Spleen (tissue), 7 donors: ENCODE measurements around the gene RARG.

Experiments
- CTCF ChIP-seq, 11 experiments: fragments of 200-600 bp in 7 of 11; fragments of 450-650 bp in 4 of 11; sonication (generic) in 4 of 11; IDR thresholded peaks in 8 of 11; conservative IDR thresholded peaks in 3 of 11; 1 replicate in 7 of 11; 2 replicates in 4 of 11; pipeline versions ENCODE4 v1.4.0 to v1.8.0; 2016 to 2021; ENCODE audit warnings: antibody characterized with exemption in 11 of 11, inconsistent platforms in 4 of 11, mild to moderate bottlenecking in 1 of 11
- POLR2A ChIP-seq, 3 donors: fragments of 450-650 bp; IDR thresholded peaks; one replicate each; pipeline ENCODE4 v1.5.1; 2017; ENCODE audit warnings: antibody characterized with exemption in 3 of 3, mild to moderate bottlenecking in 1 of 3
- POLR2AphosphoS5 ChIP-seq, 3 donors: sonication (generic); formaldehyde crosslinking; IDR thresholded peaks; one replicate each; pipeline ENCODE4 v1.5.1; 2017; ENCODE audit warnings: antibody characterized with exemption in 3 of 3
- donor health status: DM: no; HTN: no; CAD: no; lungs with moderate emphysema.
- donor health status: DM: no; HTN: no; CAD: no.
- donor health status: DM: no; HTN: no; CAD: no.

- TF ChIP-seq CTCF (IDR thresholded peaks at IDR 0.05 in 8 of 11, conservative IDR thresholded peaks at IDR 0.05 in 3 of 11) (no peak), POLR2AphosphoS5 (IDR thresholded peaks at IDR 0.05) (no peak), POLR2A (IDR thresholded peaks at IDR 0.05) (no peak)
Measured at GRCh38 chr12:53254816-53255545, 23.0 kb upstream of the RARG start.
